ENCODE data around the gene CAMKMT. TPM values are rescaled to one million over a fixed set of nuclear protein-coding genes. Genes with fewer than 3 reads are reported as not detected.

Gene CAMKMT
- total RNA-seq, 4 donors from 2014 or later = 6.0 to 15.3 (median 10.7) TPM

DNA sequence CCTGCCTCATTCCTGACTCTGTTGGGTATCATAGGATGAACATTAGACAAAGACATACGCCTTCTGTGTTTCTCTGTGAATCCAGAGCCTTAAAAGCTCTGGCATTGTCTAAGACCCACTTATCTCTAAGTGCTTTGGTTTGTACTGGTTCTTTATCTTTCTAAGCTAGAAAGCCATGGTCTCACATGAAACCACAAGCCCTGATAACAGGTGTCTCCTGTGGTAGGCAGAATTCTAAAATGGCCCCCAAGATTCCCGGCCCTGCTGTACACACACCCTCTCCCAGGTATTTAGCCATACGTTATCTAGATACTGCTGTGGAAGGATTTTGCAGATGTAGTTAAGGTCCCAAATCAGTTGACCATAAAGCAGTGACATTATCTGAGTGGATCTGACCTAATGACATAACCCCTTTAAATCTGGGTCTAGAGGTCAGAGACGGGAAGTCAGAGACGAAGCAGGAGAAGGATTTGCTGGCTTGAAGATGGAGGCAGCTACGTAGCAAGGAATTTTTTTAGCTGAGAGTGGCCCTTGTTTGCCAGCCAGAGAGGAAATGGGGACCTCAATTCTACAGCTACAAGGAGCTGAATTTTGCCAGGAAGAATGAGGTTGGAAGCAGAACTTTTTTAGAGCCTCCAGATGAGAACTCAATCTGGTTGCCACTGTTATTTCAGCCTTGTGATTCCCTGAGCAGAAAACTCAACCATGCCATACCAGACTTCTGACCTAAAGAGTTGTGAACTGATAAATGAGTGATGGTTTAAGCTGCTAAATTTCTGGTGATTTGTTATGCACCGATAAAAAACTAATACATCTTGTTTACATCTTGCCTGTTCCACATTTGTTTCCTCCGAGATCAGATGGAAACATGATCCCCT lies 186.7 kb downstream of the CAMKMT start:
- H3K4me1 ChIP-seq = peaks cover 5% of the 10 kb centered on the region
- no peak overlapping the region for H3K27ac ChIP-seq
- WGBS = 68% methylated on average over 8 of the region's 8 CpGs
- DNase-seq (ENCODE audit: low spot score in 2 of 2) = no peak
- no peaks in the 10 kb centered on the region for H3K9me3 ChIP-seq
- no peak overlapping the region for H3K4me3 ChIP-seq
- no peaks in the 10 kb centered on the region for H3K27me3 ChIP-seq
- TF ChIP-seq POLR2AphosphoS5 (IDR thresholded peaks at IDR 0.05) (no peak), POLR2A (IDR thresholded peaks at IDR 0.05) (no peak), EP300 (IDR thresholded peaks at IDR 0.05) (no peak)
- TF ChIP-seq, protein P1, sequence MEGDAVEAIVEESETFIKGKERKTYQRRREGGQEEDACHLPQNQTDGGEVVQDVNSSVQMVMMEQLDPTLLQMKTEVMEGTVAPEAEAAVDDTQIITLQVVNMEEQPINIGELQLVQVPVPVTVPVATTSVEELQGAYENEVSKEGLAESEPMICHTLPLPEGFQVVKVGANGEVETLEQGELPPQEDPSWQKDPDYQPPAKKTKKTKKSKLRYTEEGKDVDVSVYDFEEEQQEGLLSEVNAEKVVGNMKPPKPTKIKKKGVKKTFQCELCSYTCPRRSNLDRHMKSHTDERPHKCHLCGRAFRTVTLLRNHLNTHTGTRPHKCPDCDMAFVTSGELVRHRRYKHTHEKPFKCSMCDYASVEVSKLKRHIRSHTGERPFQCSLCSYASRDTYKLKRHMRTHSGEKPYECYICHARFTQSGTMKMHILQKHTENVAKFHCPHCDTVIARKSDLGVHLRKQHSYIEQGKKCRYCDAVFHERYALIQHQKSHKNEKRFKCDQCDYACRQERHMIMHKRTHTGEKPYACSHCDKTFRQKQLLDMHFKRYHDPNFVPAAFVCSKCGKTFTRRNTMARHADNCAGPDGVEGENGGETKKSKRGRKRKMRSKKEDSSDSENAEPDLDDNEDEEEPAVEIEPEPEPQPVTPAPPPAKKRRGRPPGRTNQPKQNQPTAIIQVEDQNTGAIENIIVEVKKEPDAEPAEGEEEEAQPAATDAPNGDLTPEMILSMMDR (IDR thresholded peaks at IDR 0.05) = no peak
- H3K36me3 ChIP-seq = no peaks in the 10 kb centered on the region

DNA sequence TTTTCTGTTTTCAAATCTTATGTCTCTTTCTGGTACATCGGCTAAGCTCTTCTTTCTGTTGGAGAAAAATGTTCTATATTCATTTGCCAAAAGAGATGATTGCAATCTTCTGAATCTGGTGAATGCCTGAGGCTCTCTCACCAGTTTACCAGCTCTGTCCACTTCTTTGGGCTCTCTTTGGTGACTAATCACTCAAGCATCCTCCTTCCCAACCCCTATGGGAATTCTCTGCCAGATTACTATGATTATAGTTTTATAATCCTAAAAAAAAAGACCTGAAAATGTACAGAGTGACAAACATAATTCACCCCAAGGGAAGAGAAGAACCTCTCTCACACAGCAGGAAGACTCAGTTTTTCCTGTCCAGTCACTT lies 187.3 kb downstream of the CAMKMT start:
- WGBS = 22% methylated on average over 1 of the region's 1 CpG
- TF ChIP-seq, protein P1 (IDR thresholded peaks at IDR 0.05) = no peak
- TF ChIP-seq POLR2AphosphoS5 (IDR thresholded peaks at IDR 0.05) (no peak), POLR2A (IDR thresholded peaks at IDR 0.05) (no peak), EP300 (IDR thresholded peaks at IDR 0.05) (no peak)
- H3K27ac ChIP-seq = no peak overlapping the region

DNA sequence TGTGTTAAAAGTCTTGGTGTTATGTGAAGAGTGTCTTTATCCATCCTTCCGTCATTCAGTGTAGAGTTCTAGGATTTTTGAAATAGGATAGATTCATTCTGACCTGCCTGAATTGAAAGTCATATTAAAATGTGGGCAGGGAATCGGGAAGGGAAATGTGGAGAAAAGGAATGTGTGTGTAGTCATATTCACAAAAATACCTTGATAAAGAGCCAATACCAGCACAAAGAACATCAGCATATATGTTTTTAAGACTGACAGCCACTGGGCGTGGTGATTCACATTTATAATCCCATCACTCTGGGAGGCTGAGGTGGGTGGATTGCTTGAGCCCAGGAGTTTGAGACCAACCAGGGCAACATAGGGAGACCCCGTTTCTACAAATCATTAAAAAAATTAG lies 188.1 kb downstream of the CAMKMT start:
- 84% methylated on average over 4 of the region's 4 CpGs for WGBS
- Histone ChIP-seq H3K4me1 (peaks cover 5% of the 10 kb centered on the region), H3K27ac (no peak overlapping the region), H3K36me3 (no peaks in the 10 kb centered on the region), H3K27me3 (no peaks in the 10 kb centered on the region), H3K9me3 (no peaks in the 10 kb centered on the region), H3K4me3 (no peak overlapping the region)
- TF ChIP-seq, protein P1 (IDR thresholded peaks at IDR 0.05) = no peak
- TF ChIP-seq EP300 (IDR thresholded peaks at IDR 0.05) (no peak), POLR2AphosphoS5 (IDR thresholded peaks at IDR 0.05) (no peak), POLR2A (IDR thresholded peaks at IDR 0.05) (no peak)
- DNase-seq (ENCODE audit: low spot score in 2 of 2) = no peak

More for the DNA sequence above, 187.3 kb downstream of the CAMKMT start:
- H3K4me3 ChIP-seq = no peak overlapping the region
- no peaks in the 10 kb centered on the region for H3K36me3 ChIP-seq
- H3K4me1 ChIP-seq = peaks cover 5% of the 10 kb centered on the region
- no peaks in the 10 kb centered on the region for H3K9me3 ChIP-seq
- no peaks in the 10 kb centered on the region for H3K27me3 ChIP-seq
- DNase-seq (ENCODE audit: low spot score in 2 of 2) = no peak

DNA sequence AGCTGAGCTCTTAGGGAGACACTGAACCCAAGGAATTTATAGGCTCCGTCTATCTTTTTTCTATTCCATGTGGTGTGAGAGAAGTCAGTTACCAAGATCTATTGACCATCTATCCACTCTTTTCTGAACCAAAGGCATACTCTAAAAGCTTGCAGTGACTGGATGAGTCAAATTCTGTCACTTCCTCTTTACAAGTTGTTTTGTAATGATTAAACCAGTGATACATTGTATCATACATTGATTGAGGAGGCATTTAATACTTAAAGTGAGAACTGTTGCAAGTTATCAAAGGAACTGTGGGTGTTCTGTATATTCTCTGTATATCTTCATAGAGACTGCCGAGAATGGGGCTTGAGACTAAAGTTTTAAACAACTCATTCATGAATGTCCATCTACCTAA lies 188.8 kb downstream of the CAMKMT start:
- H3K27me3 ChIP-seq = no peaks in the 10 kb centered on the region
- no peak overlapping the region for H3K27ac ChIP-seq
- no peaks in the 10 kb centered on the region for H3K36me3 ChIP-seq
- no peak for DNase-seq (ENCODE audit: low spot score in 2 of 2)
- H3K4me3 ChIP-seq = no peak overlapping the region
- H3K4me1 ChIP-seq = peaks cover 5% of the 10 kb centered on the region
- TF ChIP-seq POLR2A (IDR thresholded peaks at IDR 0.05) (no peak), POLR2AphosphoS5 (IDR thresholded peaks at IDR 0.05) (no peak), EP300 (IDR thresholded peaks at IDR 0.05) (no peak)
- TF ChIP-seq, protein P1 (IDR thresholded peaks at IDR 0.05) = no peak
- 90% methylated on average over 2 of the region's 2 CpGs for WGBS
- H3K9me3 ChIP-seq = no peaks in the 10 kb centered on the region

DNA sequence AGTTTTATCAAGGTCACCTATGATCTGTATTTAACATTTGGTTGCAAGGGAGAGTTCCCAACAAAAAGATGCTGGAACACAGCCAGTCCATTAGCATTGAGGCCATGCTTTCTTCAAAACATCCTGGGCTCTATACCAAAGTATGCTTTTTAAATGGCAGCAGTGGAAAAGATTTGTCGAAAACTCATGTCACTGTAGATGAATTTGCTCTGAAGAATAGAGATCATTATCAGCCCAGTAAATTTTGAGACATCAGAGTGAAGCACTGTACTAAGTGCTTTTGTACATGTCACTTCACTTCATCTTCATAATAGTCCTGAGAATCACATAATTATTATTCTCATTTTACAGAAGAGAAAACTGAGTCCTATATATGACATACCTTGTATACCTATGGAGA lies 189.8 kb downstream of the CAMKMT start:
- H3K4me3 ChIP-seq = no peak overlapping the region
- TF ChIP-seq, protein P1 (IDR thresholded peaks at IDR 0.05) = no peak
- TF ChIP-seq EP300 (IDR thresholded peaks at IDR 0.05) = no peak
- no peak for TF ChIP-seq POLR2A (IDR thresholded peaks at IDR 0.05)
- no peak for TF ChIP-seq POLR2AphosphoS5 (IDR thresholded peaks at IDR 0.05)
- H3K27ac ChIP-seq = no peak overlapping the region
- no peaks in the 10 kb centered on the region for H3K36me3 ChIP-seq
- 63% methylated on average over 1 of the region's 1 CpG for whole genome bisulfite sequencing
- H3K4me1 ChIP-seq = peaks cover 5% of the 10 kb centered on the region
- H3K27me3 ChIP-seq = no peaks in the 10 kb centered on the region
- DNase-seq (ENCODE audit: low spot score in 2 of 2) = no peak
- no peaks in the 10 kb centered on the region for H3K9me3 ChIP-seq
